Keratinocyte (primary cell): ENCODE results near the gene NCKIPSD. TPM values are rescaled to one million over a fixed set of nuclear protein-coding genes. Genes with fewer than 3 reads are reported as not detected.

Experiments used
- DNase-seq: peaks from one replicate; pipeline ENCODE4 v3.0.0-alpha.2; 2011; ENCODE audit warnings: low read depth, missing footprints, low spot score
- FAIRE-seq: peaks from 2 replicates; lab custom pipeline; 2011; peaks lifted over from hg19 to GRCh38; lab: Jason Lieb, UNC
- H2AFZ ChIP-seq: 2 replicates; pipeline ENCODE4 v1.6.0; 2012; ENCODE audit warnings: low read length, control low read depth, inconsistent platforms; ENCODE audit not compliant: control insufficient read depth
- H3K27ac ChIP-seq: 2 replicates; pipeline ENCODE4 v1.5.1; 2011; ENCODE audit warnings: low read length; ENCODE audit not compliant: control insufficient read depth, insufficient read depth
- H3K27me3 ChIP-seq: 3 replicates; pipeline ENCODE4 v1.6.0; 2011; ENCODE audit warnings: low read length; ENCODE audit not compliant: control insufficient read depth, insufficient read depth; ENCODE audit errors: extremely low read depth
- H3K36me3 ChIP-seq, 2 experiments: 2 replicates in 1 of 2; 3 replicates in 1 of 2; pipeline ENCODE4 v1.5.1; 2011; ENCODE audit warnings: low read length in 2 of 2, mild to moderate bottlenecking in 1 of 2; ENCODE audit not compliant: control insufficient read depth in 2 of 2, insufficient read depth in 2 of 2; ENCODE audit errors: extremely low read depth in 1 of 2
- H3K4me1 ChIP-seq: 3 replicates; pipeline ENCODE4 v1.5.1; 2011; ENCODE audit warnings: low read length; ENCODE audit not compliant: control insufficient read depth, insufficient read depth; ENCODE audit errors: extremely low read depth
- H3K4me2 ChIP-seq: 3 replicates; pipeline ENCODE4 v1.6.0; 2011; ENCODE audit warnings: low read depth, low read length; ENCODE audit not compliant: control insufficient read depth, insufficient read depth; ENCODE audit errors: extremely low read depth
- H3K4me3 ChIP-seq, 3 experiments: fragments of 200-600 bp in 1 of 3; sonication (generic) in 1 of 3; 2 replicates in 2 of 3; 3 replicates in 1 of 3; pipeline ENCODE4 v1.5.1; 2011 to 2016; ENCODE audit warnings: low read length in 3 of 3, mild to moderate bottlenecking in 3 of 3, control low read depth in 2 of 3, inconsistent platforms in 1 of 3, low read depth in 1 of 3, mixed read lengths in 1 of 3, mixed run types in 1 of 3, moderate library complexity in 1 of 3; ENCODE audit not compliant: control insufficient read depth in 2 of 3, insufficient read depth in 2 of 3; ENCODE audit errors: extremely low read depth in 1 of 3
- H3K79me2 ChIP-seq: 2 replicates; pipeline ENCODE4 v1.6.0; 2012; ENCODE audit warnings: low read length; ENCODE audit not compliant: control insufficient read depth, insufficient read depth
- H3K9ac ChIP-seq: 3 replicates; pipeline ENCODE4 v1.6.0; 2011; ENCODE audit warnings: low read length; ENCODE audit not compliant: control insufficient read depth, insufficient read depth; ENCODE audit errors: extremely low read depth
- H3K9me1 ChIP-seq: 3 replicates; pipeline ENCODE4 v1.6.0; 2011; ENCODE audit warnings: low read length; ENCODE audit not compliant: control insufficient read depth, insufficient read depth; ENCODE audit errors: extremely low read depth
- H3K9me3 ChIP-seq: 2 replicates; pipeline ENCODE4 v1.5.1; 2012; ENCODE audit warnings: low read depth, low read length; ENCODE audit not compliant: control insufficient read depth
- H4K20me1 ChIP-seq: 3 replicates; pipeline ENCODE4 v1.6.0; 2011; ENCODE audit warnings: low read length; ENCODE audit not compliant: control insufficient read depth, insufficient read depth; ENCODE audit errors: extremely low read depth
- EZH2 ChIP-seq: IDR thresholded peaks from one replicate; pipeline ENCODE4 v1.6.1; 2012; ENCODE audit warnings: inconsistent platforms, mild to moderate bottlenecking, low read length, moderate library complexity
- dilution Hi-C: fragments of 300-500 bp; cut with MboI; formaldehyde crosslinking; loops from one replicate; pipeline ENCODE4 v1.7.0; 2020; ENCODE audit warnings: low sequenced_read_pairs; ENCODE audit not compliant: extremely low pct_ligation_motif_present
- polyA plus RNA-seq, 5 experiments: library from polyadenylated mRNA; depleted of rRNA in 3 of 5; stranded (reverse) in 3 of 5; stranded (forward) in 1 of 5; unstranded in 1 of 5; fragments of >200 nt; gene quantifications; 1 replicate in 1 of 5; 2 replicates in 3 of 5; 3 replicates in 1 of 5; pipeline versions ENCODE4 v1.2.1 to v1.2.3, GENCODE V29; 2011 to 2012; ENCODE audit warnings: missing spikeins in 2 of 5, low read depth in 1 of 5, low replicate concordance in 1 of 5
- TF ChIP-seq, protein P1 (sequence below), 3 experiments: IDR thresholded peaks in 1 of 3; conservative IDR thresholded peaks in 1 of 3; optimal IDR thresholded peaks in 1 of 3; 2 replicates in 2 of 3; 3 replicates in 1 of 3; pipeline versions ENCODE3 to v1.5.1; 2011; ENCODE audit warnings: low read length in 3 of 3, mild to moderate bottlenecking in 3 of 3, moderate library complexity in 2 of 3, control low read depth in 1 of 3, inconsistent platforms in 1 of 3; ENCODE audit not compliant: insufficient read depth in 2 of 3; ENCODE audit errors: extremely low read depth in 1 of 3

Gene NCKIPSD
- polyA plus RNA-seq, 1 donor (not counting 4 experiments of a cell fraction or from before 2014, with no cell fraction given): 9.8 TPM

DNA sequence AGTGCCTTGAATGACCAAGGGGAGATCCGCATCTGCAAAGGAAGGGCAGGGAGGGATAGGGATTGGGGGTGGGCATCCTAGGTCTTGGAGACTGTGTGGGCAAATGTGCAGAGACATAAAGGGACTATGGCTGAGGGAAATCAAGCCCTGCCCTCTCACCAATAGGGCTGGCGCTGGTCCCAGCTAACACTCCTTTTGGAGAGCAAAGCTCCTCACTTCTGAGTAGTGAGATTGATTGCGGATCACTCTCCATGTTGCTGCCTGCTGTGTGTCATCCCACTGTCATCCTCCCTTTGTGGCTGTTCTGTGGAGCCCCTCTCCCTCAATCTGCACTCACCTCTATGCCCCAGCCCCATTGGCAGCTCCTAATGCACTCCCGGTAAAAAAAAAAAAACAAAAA, 20.8 kb downstream of the NCKIPSD start:
- H3K9ac ChIP-seq: no peak overlapping the region
- TF ChIP-seq EZH2: no peak
- TF ChIP-seq, protein P1, sequence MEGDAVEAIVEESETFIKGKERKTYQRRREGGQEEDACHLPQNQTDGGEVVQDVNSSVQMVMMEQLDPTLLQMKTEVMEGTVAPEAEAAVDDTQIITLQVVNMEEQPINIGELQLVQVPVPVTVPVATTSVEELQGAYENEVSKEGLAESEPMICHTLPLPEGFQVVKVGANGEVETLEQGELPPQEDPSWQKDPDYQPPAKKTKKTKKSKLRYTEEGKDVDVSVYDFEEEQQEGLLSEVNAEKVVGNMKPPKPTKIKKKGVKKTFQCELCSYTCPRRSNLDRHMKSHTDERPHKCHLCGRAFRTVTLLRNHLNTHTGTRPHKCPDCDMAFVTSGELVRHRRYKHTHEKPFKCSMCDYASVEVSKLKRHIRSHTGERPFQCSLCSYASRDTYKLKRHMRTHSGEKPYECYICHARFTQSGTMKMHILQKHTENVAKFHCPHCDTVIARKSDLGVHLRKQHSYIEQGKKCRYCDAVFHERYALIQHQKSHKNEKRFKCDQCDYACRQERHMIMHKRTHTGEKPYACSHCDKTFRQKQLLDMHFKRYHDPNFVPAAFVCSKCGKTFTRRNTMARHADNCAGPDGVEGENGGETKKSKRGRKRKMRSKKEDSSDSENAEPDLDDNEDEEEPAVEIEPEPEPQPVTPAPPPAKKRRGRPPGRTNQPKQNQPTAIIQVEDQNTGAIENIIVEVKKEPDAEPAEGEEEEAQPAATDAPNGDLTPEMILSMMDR (optimal IDR thresholded peaks at IDR 0.05 in 1 of 3, IDR thresholded peaks at IDR 0.05 in 1 of 3, conservative IDR thresholded peaks at IDR 0.05 in 1 of 3; ENCODE audit: extremely low read depth in 1 of 3, insufficient read depth in 2 of 3, low read length in 3 of 3): no peak
- no peaks in the 10 kb centered on the region for H3K9me1 ChIP-seq
- peaks cover 15% of the 10 kb centered on the region for H3K27me3 ChIP-seq
- dilution Hi-C loops: no loop called here
- no peak overlapping the region for H3K27ac ChIP-seq
- H3K4me3 ChIP-seq: no peak overlapping the region
- no peaks in the 10 kb centered on the region for H4K20me1 ChIP-seq
- FAIRE-seq (no peak), DNase-seq (no peak)
- no peaks in the 10 kb centered on the region for H3K79me2 ChIP-seq
- no peak overlapping the region for H3K4me2 ChIP-seq
- no peaks in the 10 kb centered on the region for H3K9me3 ChIP-seq
- peaks cover 5% of the 10 kb centered on the region for H3K4me1 ChIP-seq
- H2AFZ ChIP-seq: no peak overlapping the region
- no peaks in the 10 kb centered on the region for H3K36me3 ChIP-seq

DNA sequence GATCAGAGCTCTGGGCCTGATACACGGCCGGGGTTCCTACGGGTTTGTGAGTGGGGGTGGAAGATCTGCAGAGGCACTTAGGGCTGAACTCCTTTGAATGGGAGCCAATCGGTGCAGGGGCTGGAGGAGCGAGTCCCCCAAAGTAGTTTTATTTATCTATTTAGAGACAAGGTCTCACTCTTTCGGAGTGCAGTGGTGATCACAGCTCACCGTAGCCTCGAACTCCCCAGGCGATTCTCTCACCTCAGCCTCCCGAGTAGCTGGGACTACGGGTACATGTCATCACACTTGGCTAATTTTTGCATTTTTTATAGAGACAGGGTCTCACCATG, 21.4 kb downstream of the NCKIPSD start:
- Histone ChIP-seq H4K20me1 (no peaks in the 10 kb centered on the region), H3K4me1 (peaks cover 5% of the 10 kb centered on the region), H2AFZ (no peak overlapping the region), H3K4me2 (peak overlapping the region; percentile 29), H3K79me2 (no peaks in the 10 kb centered on the region), H3K36me3 (no peaks in the 10 kb centered on the region), H3K27me3 (peaks cover 15% of the 10 kb centered on the region), H3K9ac (no peak overlapping the region), H3K9me3 (no peaks in the 10 kb centered on the region), H3K4me3 (no peak overlapping the region), H3K9me1 (no peaks in the 10 kb centered on the region), H3K27ac (peak overlapping the region; percentile 2)
- no peak for DNase-seq
- dilution Hi-C loops: no loop called here
- FAIRE-seq: no peak
- TF ChIP-seq, protein P1 (optimal IDR thresholded peaks at IDR 0.05 in 1 of 3, IDR thresholded peaks at IDR 0.05 in 1 of 3, conservative IDR thresholded peaks at IDR 0.05 in 1 of 3; ENCODE audit: extremely low read depth in 1 of 3, insufficient read depth in 2 of 3, low read length in 3 of 3): no peak
